Cardiac fibroblast (primary cell): ENCODE measurements around the gene JAK1.

Experiments used
- DNase-seq, 2 donors: peaks; one replicate each; pipeline versions ENCODE4 v3.0.0 to v3.0.0-alpha.2; 2010; ENCODE audit warnings: low read depth in 2 of 2
- H3K4me3 ChIP-seq, 2 donors: replicated peaks in 1 of 2; 1 replicate in 1 of 2; 2 replicates in 1 of 2; pipeline ENCODE4 v1.5.1; 2011; ENCODE audit warnings: low read depth in 2 of 2, low read length in 2 of 2, mild to moderate bottlenecking in 2 of 2, moderate library complexity in 1 of 2
- CTCF ChIP-seq: IDR thresholded peaks from one replicate; pipeline ENCODE4 v1.5.1; 2011; ENCODE audit warnings: low read depth, mild to moderate bottlenecking, low read length, inconsistent platforms

Gene JAK1

DNA sequence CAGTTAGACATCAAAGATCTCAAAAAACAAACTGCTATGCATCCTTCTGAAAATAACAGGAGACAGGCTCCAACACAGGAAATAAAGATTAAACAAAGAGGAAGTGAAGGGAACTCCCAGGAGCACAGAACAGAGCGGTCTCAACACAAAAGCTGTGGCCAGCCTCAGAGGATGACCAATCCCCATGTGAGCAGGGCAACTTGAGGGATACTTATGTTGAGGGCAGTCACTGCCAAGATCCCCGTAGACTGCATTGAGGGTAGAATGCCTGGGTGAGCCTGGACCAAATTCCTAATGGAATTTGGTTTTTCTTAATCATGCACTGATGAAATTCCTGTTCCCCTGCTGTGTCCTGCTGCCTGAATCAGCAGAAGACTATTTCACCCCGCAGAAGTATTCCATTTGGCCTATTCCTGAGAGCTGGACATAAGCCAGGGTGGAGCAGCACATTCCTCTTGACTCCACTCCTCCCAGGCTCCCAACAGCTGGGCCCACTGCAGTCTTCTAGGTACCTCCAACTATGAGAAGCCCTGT lies 49.0 kb downstream of the JAK1 start:
- TF ChIP-seq CTCF: no peak
- no peak overlapping the region for H3K4me3 ChIP-seq
- DNase-seq: peak; percentile 97 to 99

DNA sequence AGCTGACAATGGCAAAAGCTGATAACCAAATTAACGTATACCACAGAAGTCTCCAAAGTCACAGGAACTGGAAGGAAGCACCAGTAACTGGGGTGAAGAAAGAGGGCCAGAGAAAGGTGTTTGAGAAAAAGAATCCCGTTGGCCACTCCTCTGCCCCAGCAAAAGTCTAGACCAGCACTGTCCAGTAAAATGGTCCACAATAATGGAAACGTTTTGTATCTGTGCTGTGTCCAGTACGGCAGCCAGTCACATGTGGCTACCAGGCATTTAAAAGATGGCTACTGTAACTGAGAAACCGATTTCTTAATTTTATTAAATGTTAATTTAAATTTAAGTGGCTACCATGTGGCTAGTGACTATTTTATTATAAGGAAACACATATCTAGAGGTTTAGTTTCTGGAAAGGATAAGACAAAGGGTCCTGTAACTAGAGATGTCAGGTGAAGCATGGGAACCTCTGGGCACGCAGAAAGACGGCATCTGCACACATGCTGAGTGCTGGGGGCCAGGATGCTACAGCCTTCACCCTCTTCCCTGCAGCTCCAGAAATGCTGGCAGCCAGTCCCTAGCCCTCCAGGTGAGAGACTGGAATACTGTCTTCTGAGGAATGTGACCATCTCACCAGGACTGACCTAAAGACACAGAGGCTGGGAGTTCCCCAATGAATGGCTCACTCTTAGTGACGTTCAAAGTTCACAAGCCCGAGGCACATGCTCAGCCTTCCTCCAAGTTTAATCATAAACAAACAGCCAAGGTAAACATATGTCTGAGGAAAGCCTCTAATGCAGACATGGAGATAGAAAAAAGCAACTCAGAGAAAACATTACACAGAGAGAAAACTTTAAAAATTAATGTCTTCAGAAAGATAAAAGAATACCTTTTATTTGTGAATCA lies 50.7 kb downstream of the JAK1 start:
- no peak for TF ChIP-seq CTCF
- H3K4me3 ChIP-seq: no peak overlapping the region
- peak; percentile 71 to 94 for DNase-seq

- DNase-seq: no peak
- H3K4me3 ChIP-seq: no peak overlapping the region
- no peak for TF ChIP-seq CTCF
These were observed 52.9 kb downstream of the JAK1 start for GRCh38 chr1:64913361-64914015.

GRCh38 chr1:64912191-64912590 lies 54.2 kb downstream of the JAK1 start:
- DNase-seq: no peak
- H3K4me3 ChIP-seq: no peak overlapping the region

DNA sequence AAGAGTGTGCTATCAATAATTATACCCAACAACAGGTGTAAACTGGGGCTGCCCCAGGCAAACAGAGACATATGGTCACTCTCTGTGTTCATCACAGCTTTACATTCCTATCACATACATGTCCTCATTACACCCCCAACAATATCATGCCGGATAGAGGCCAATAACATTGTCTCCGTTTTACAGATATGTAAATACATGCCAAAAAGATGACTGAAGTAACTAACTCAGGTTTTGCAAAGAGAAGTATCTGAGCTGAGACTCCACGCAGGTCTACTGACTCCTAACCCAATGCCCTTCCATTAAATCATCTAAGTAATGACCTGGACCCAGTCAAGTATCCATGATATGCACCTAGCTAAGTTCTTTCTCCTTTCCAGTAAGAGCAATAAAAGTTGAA lies 55.0 kb downstream of the JAK1 start:
- no peak for DNase-seq
- no peak for TF ChIP-seq CTCF

More at GRCh38 chr1:64912191-64912590, 54.2 kb downstream of the JAK1 start:
- TF ChIP-seq CTCF: no peak

DNA sequence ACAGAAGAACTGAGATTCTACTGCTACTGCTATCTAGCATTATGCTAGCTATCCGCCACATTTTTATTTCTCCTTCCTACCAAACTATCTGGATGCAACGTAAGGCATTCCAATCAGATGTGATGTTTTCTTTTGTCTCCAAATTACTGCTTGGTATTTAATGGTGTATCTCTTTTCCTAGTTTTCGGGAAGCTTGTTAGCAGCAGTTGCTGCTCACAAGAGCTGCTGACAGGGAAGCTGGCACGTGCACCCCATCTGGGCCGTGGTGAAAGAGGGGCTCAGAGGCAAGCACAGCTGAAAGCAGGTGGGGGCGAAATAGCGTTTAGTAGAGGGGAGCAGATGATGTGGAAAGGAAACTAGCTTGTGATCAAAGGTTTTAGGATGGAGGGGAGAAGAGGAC lies 57.3 kb downstream of the JAK1 start:
- no peak overlapping the region for H3K4me3 ChIP-seq
- peak in 1 of 2 donors; percentile 53 for DNase-seq
- no peak for TF ChIP-seq CTCF

More for the DNA sequence above, 55.0 kb downstream of the JAK1 start:
- no peak overlapping the region for H3K4me3 ChIP-seq
